Keratinocyte (primary cell): ENCODE measurements around the gene AIG1.

Experiments
- CTCF ChIP-seq, 3 experiments: IDR thresholded peaks in 1 of 3; conservative IDR thresholded peaks in 1 of 3; optimal IDR thresholded peaks in 1 of 3; 2 replicates in 2 of 3; 3 replicates in 1 of 3; pipeline versions ENCODE3 to v1.5.1; 2011; ENCODE audit warnings: low read length in 3 of 3, mild to moderate bottlenecking in 3 of 3, moderate library complexity in 2 of 3, control low read depth in 1 of 3, inconsistent platforms in 1 of 3; ENCODE audit not compliant: insufficient read depth in 2 of 3; ENCODE audit errors: extremely low read depth in 1 of 3
- EZH2 ChIP-seq: IDR thresholded peaks from one replicate; pipeline ENCODE4 v1.6.1; 2012; ENCODE audit warnings: inconsistent platforms, mild to moderate bottlenecking, low read length, moderate library complexity

GRCh38 chr6:143052282-143052681, 8.4 kb upstream of the AIG1 start:
- TF ChIP-seq CTCF (optimal IDR thresholded peaks at IDR 0.05 in 1 of 3, IDR thresholded peaks at IDR 0.05 in 1 of 3, conservative IDR thresholded peaks at IDR 0.05 in 1 of 3; ENCODE audit: extremely low read depth in 1 of 3, insufficient read depth in 2 of 3, low read length in 3 of 3) (no peak), EZH2 (no peak)
